GM19043 (cell line): ENCODE results near the gene C5orf15.

Experiments
- ATAC-seq: cut with Tn5 transposase; IDR thresholded peaks from one replicate; pipeline ENCODE4 v1.9.1; 2021; ENCODE audit warnings: low read depth; ENCODE audit not compliant: unreplicated experiment

The C5orf15 gene

GRCh38 chr5:133925866-133926488 lies 42.4 kb downstream of the C5orf15 start:
- no peak for ATAC-seq

- no peak for ATAC-seq
Observed at GRCh38 chr5:133925269-133925668, 43.2 kb downstream of the C5orf15 start.

- ATAC-seq: no peak
Observed at GRCh38 chr5:133924221-133924920, 44.1 kb downstream of the C5orf15 start.

- no peak for ATAC-seq
Observed at GRCh38 chr5:133921979-133922378, 46.4 kb downstream of the C5orf15 start.

GRCh38 chr5:133921069-133921468 lies 47.4 kb downstream of the C5orf15 start:
- ATAC-seq: no peak

GRCh38 chr5:133919148-133920136 lies 49.0 kb downstream of the C5orf15 start:
- ATAC-seq: no peak

- no peak for ATAC-seq
Observed at GRCh38 chr5:133918731-133919130, 49.7 kb downstream of the C5orf15 start.

- no peak for ATAC-seq
Observed at GRCh38 chr5:133918316-133918715, 50.1 kb downstream of the C5orf15 start.

- no peak for ATAC-seq
Observed at GRCh38 chr5:133917785-133918184, 50.6 kb downstream of the C5orf15 start.

- no peak for ATAC-seq
Observed at GRCh38 chr5:133916914-133917313, 51.5 kb downstream of the C5orf15 start.

GRCh38 chr5:133916479-133916878 lies 51.9 kb downstream of the C5orf15 start:
- ATAC-seq: no peak

GRCh38 chr5:133914434-133914833 lies 54.0 kb downstream of the C5orf15 start:
- ATAC-seq: no peak

GRCh38 chr5:133913413-133914155 lies 54.8 kb downstream of the C5orf15 start:
- ATAC-seq: no peak

GRCh38 chr5:133912951-133913350 lies 55.5 kb downstream of the C5orf15 start:
- ATAC-seq: no peak

- no peak for ATAC-seq
Observed at GRCh38 chr5:133910571-133910970, 57.9 kb downstream of the C5orf15 start.

- ATAC-seq: no peak
Observed at GRCh38 chr5:133909603-133910002, 58.8 kb downstream of the C5orf15 start.

GRCh38 chr5:133907075-133907474 lies 61.4 kb downstream of the C5orf15 start:
- ATAC-seq: no peak

- no peak for ATAC-seq
Observed at GRCh38 chr5:133906303-133906702, 62.1 kb downstream of the C5orf15 start.
